ENCODE data around the gene EXT2. TPM values are rescaled to one million over a fixed set of nuclear protein-coding genes. Genes with fewer than 3 reads are reported as not detected.

Gene EXT2
- total RNA-seq, 1 donor from 2014 or later = 73.9 TPM

DNA sequence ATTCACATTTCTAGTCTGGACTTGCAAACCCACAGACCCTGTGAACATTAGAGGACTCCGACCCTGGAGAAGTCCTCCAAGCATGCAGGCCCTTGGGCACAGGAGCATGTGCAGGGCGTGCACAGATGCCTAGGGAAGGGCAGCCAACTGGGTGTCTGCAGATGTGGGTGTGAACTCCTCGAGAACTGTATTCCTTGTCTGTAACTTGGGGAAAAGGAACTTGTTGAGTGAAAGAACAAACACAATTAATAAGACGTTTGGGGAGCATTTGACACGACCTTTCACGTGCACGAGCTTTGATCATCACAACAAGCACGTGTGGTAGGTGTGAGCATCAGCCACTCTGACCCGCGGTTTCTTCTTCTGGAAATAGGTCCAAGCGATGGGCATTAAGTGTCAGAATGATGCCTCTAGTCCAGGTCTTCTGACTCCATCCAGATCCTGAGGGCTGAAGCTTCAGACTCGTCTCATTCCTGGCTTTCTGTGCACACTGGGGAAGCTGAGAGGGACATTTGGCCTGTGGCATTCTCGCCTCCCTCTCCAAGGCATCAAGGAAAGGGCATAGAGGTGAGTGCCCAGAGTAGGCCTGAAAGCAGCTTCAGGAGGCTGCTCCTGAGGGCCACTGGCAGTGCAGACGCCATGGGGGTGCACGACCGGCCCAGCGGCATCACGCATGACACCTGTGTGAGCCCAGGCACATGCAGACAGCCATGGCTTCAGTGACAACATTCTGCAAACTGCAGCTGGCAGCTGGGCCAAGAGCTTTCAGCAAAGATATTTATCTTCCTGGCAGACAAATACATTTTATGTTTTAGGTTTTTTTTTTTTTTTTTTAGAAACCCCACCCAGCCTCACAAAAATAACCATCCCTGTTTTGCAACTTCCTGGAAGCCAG is 182.0 kb downstream of the EXT2 start:
- H3K27ac Mint-ChIP-seq = no peak overlapping the region
- TF ChIP-seq, protein P1, sequence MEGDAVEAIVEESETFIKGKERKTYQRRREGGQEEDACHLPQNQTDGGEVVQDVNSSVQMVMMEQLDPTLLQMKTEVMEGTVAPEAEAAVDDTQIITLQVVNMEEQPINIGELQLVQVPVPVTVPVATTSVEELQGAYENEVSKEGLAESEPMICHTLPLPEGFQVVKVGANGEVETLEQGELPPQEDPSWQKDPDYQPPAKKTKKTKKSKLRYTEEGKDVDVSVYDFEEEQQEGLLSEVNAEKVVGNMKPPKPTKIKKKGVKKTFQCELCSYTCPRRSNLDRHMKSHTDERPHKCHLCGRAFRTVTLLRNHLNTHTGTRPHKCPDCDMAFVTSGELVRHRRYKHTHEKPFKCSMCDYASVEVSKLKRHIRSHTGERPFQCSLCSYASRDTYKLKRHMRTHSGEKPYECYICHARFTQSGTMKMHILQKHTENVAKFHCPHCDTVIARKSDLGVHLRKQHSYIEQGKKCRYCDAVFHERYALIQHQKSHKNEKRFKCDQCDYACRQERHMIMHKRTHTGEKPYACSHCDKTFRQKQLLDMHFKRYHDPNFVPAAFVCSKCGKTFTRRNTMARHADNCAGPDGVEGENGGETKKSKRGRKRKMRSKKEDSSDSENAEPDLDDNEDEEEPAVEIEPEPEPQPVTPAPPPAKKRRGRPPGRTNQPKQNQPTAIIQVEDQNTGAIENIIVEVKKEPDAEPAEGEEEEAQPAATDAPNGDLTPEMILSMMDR (IDR thresholded peaks at IDR 0.05; ENCODE audit: unreplicated experiment) = no peak
- no peak overlapping the region for H3K4me3 Mint-ChIP-seq (ENCODE audit: low read depth)
- no peak for DNase-seq (ENCODE audit: low spot score, unreplicated experiment)
- peaks cover 3% of the 10 kb centered on the region for H3K36me3 Mint-ChIP-seq (ENCODE audit: insufficient read depth)
- peaks cover 6% of the 10 kb centered on the region for H3K4me1 Mint-ChIP-seq (ENCODE audit: low read depth)
- peaks cover 7% of the 10 kb centered on the region for H3K27me3 Mint-ChIP-seq
- peaks cover 11% of the 10 kb centered on the region for H3K9me3 Mint-ChIP-seq (ENCODE audit: low read depth)

GRCh38 chr11:44279483-44279882 is 184.0 kb downstream of the EXT2 start:
- no peak for DNase-seq (ENCODE audit: low spot score, unreplicated experiment)
- no peaks in the 10 kb centered on the region for H3K4me1 Mint-ChIP-seq (ENCODE audit: low read depth)
- H3K27me3 Mint-ChIP-seq = peaks cover 7% of the 10 kb centered on the region
- TF ChIP-seq, protein P1 (IDR thresholded peaks at IDR 0.05; ENCODE audit: unreplicated experiment) = no peak
- peaks cover 13% of the 10 kb centered on the region for H3K9me3 Mint-ChIP-seq (ENCODE audit: low read depth)
- H3K4me3 Mint-ChIP-seq (ENCODE audit: low read depth) = no peak overlapping the region
- no peak overlapping the region for H3K27ac Mint-ChIP-seq
- peaks cover 3% of the 10 kb centered on the region for H3K36me3 Mint-ChIP-seq (ENCODE audit: insufficient read depth)

GRCh38 chr11:44280257-44280656 is 184.8 kb downstream of the EXT2 start:
- TF ChIP-seq, protein P1 (IDR thresholded peaks at IDR 0.05; ENCODE audit: unreplicated experiment) = no peak
- peaks cover 3% of the 10 kb centered on the region for H3K36me3 Mint-ChIP-seq (ENCODE audit: insufficient read depth)
- H3K4me3 Mint-ChIP-seq (ENCODE audit: low read depth) = no peak overlapping the region
- H3K27ac Mint-ChIP-seq = no peak overlapping the region
- H3K27me3 Mint-ChIP-seq = peaks cover 7% of the 10 kb centered on the region
- H3K4me1 Mint-ChIP-seq (ENCODE audit: low read depth) = no peaks in the 10 kb centered on the region
- H3K9me3 Mint-ChIP-seq (ENCODE audit: low read depth) = peaks cover 13% of the 10 kb centered on the region
- DNase-seq (ENCODE audit: low spot score, unreplicated experiment) = no peak

DNA sequence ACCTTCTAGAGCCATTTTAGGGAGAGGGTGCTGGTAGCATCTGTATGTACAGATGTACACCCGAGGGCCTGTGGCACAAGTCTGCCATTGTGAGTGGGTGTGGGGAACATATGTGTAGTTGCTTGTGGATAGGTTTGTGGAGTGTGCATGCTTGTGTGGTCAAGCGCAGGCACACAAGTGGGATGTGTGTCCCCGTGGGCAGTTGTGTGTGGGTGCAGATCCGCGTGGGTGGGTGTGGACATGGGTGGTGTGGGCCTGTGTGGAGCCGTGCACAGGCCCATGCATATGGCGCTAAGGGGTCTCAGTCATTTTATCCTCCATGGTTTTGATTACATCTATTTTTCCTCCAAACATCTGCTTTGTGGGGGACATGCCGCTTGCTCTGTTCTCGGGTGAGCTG is 185.7 kb downstream of the EXT2 start:
- no peak overlapping the region for H3K4me3 Mint-ChIP-seq (ENCODE audit: low read depth)
- H3K27me3 Mint-ChIP-seq = peaks cover 7% of the 10 kb centered on the region
- H3K9me3 Mint-ChIP-seq (ENCODE audit: low read depth) = peaks cover 13% of the 10 kb centered on the region
- no peaks in the 10 kb centered on the region for H3K4me1 Mint-ChIP-seq (ENCODE audit: low read depth)
- DNase-seq (ENCODE audit: low spot score, unreplicated experiment) = no peak
- TF ChIP-seq, protein P1 (IDR thresholded peaks at IDR 0.05; ENCODE audit: unreplicated experiment) = no peak
- H3K36me3 Mint-ChIP-seq (ENCODE audit: insufficient read depth) = peaks cover 3% of the 10 kb centered on the region
- H3K27ac Mint-ChIP-seq = no peak overlapping the region

DNA sequence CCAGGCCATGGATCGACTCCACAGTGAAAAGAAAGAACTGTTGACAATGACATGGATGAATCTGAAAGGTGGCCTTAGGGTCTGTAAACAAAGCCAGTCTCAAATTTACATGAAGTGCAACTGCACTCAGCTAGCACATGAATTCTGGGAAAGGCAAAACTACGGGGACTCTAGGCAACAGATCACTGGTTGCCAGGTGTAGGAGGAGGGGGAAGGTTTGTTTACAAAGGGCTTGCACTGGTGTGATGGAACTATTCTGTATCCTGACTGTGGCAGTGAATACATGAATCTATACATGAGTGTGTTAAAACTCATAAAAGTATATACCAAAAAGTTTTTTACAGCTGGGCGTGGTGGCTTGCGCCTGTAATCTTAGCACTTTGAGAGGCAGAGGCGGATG is 187.1 kb downstream of the EXT2 start:
- no peak overlapping the region for H3K4me3 Mint-ChIP-seq (ENCODE audit: low read depth)
- no peak overlapping the region for H3K27ac Mint-ChIP-seq
- H3K36me3 Mint-ChIP-seq (ENCODE audit: insufficient read depth) = peaks cover 3% of the 10 kb centered on the region
- no peaks in the 10 kb centered on the region for H3K4me1 Mint-ChIP-seq (ENCODE audit: low read depth)
- peaks cover 13% of the 10 kb centered on the region for H3K9me3 Mint-ChIP-seq (ENCODE audit: low read depth)
- no peak for DNase-seq (ENCODE audit: low spot score, unreplicated experiment)
- H3K27me3 Mint-ChIP-seq = peaks cover 7% of the 10 kb centered on the region
- TF ChIP-seq, protein P1 (IDR thresholded peaks at IDR 0.05; ENCODE audit: unreplicated experiment) = no peak

Measured in progenitor cell of endocrine pancreas (in vitro differentiated cells).